GM13977 (cell line): ENCODE measurements around the gene ASIC1.

Source experiments
- DNase-seq: peaks from one replicate; pipeline ENCODE4 v3.0.0; 2012; ENCODE audit warnings: low spot score
- in situ Hi-C: fragments of 300-500 bp; cut with MboI; formaldehyde crosslinking; loops from one replicate; pipeline ENCODE4 v1.12.0; 2022; ENCODE audit warnings: low sequenced_read_pairs, low pct_unique_long_range_greater_than_20kb, mixed read lengths, inconsistent platforms; ENCODE audit not compliant: unreplicated experiment
- TF ChIP-seq, protein P1 (sequence below): IDR thresholded peaks from 2 replicates; pipeline ENCODE4 v1.5.1; 2012; ENCODE audit warnings: mild to moderate bottlenecking, control low read depth; ENCODE audit not compliant: insufficient read depth; ENCODE audit errors: extremely low read depth, missing control alignments

ASIC1 gene

DNA sequence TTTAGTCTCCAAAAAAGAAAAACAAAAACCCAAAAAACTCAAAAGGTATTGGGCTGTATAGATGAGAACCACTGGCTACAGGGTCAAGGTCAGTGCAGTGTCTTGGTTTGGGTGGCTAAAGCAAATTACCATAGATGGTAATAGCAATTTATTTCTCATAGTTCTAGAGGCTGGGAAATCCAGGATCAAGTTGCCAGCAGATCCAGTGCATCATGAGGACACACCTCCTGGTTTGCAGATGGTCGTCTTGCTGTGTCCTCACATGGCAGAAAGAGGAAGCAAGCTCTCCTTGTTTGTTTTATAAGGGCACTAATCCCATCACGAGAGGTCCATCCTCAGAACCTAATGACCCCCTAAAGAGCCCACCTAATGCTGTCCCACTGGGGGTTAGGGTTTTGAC is 65.8 kb downstream of the ASIC1 start:
- TF ChIP-seq, protein P1, sequence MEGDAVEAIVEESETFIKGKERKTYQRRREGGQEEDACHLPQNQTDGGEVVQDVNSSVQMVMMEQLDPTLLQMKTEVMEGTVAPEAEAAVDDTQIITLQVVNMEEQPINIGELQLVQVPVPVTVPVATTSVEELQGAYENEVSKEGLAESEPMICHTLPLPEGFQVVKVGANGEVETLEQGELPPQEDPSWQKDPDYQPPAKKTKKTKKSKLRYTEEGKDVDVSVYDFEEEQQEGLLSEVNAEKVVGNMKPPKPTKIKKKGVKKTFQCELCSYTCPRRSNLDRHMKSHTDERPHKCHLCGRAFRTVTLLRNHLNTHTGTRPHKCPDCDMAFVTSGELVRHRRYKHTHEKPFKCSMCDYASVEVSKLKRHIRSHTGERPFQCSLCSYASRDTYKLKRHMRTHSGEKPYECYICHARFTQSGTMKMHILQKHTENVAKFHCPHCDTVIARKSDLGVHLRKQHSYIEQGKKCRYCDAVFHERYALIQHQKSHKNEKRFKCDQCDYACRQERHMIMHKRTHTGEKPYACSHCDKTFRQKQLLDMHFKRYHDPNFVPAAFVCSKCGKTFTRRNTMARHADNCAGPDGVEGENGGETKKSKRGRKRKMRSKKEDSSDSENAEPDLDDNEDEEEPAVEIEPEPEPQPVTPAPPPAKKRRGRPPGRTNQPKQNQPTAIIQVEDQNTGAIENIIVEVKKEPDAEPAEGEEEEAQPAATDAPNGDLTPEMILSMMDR = no peak
- no peak for DNase-seq
- in situ Hi-C loops = no loop called here

DNA sequence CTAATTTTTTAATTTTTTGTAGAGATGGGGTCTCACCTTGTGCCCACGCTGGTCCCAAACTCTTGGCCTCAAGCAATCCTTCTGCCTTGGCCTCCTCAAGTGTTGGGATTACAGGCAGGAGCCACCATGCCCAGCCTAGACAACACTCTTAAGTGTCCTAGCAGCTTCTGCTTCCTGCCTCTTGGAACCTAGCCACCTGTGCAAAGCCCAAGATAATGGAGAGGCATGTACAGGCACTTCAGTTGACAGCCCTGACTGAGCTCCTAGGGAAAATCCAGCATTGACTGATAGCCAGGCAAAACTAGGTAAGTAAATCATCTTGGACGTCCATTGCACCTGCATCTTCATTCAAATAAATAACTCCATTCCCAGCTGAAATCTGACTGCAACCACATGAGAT is 70.2 kb downstream of the ASIC1 start:
- in situ Hi-C loops = no loop called here
- DNase-seq = no peak
- TF ChIP-seq, protein P1 = no peak

DNA sequence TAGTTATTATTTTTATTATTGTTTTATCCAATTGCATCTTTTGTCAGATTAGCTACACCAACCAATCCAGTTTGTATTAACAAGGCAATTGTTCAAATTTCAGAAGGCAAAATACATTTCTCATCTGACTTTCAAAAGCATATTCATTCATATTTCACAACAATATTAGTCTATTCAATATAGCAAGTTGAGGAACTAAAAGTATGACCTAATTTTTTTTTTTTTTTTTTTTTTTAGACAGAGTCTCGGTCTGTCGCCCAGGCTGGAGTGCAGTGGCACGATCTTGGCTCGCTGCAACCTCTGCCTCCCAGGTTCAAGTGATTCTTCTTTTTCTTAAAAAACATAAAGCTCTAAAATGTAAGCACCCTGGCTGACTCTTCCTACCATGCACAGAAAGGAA is 71.9 kb downstream of the ASIC1 start:
- in situ Hi-C loops = no loop called here
- TF ChIP-seq, protein P1 = no peak
- DNase-seq = no peak

DNA sequence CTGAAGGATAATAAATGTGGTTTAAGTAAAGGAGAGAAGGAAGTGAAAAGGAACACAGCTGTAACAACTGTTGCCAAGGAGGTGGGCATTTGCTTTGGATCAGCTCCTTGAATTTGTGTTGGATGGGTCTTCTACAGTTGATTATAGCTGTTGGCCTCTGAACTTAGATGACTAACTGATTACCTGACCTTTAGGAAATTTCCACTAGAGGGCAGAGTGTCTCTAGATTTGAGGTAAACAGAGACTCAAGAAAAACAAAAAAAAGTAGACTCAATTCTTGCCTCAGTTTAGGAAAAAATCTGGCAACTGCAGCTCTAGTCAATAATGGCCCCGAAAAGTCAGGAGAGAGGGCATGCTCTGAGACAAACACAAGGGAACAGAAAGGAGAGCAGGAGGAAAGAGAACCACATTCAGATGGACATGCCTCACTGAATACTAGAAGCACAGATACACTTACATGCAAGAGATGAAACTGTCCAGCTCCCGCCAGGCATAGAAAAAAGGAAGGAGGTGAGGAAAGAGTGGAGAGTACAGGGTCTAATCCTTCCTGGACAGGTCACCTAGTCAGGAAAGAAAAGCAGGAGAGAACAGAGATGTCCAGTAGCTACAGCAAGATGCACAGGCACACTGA is 75.2 kb downstream of the ASIC1 start:
- DNase-seq = peak; percentile 50
- in situ Hi-C loops = no loop called here
- TF ChIP-seq, protein P1 = peak; percentile 60
